Measurements from ENCODE around the gene RAPGEF6.

DNA sequence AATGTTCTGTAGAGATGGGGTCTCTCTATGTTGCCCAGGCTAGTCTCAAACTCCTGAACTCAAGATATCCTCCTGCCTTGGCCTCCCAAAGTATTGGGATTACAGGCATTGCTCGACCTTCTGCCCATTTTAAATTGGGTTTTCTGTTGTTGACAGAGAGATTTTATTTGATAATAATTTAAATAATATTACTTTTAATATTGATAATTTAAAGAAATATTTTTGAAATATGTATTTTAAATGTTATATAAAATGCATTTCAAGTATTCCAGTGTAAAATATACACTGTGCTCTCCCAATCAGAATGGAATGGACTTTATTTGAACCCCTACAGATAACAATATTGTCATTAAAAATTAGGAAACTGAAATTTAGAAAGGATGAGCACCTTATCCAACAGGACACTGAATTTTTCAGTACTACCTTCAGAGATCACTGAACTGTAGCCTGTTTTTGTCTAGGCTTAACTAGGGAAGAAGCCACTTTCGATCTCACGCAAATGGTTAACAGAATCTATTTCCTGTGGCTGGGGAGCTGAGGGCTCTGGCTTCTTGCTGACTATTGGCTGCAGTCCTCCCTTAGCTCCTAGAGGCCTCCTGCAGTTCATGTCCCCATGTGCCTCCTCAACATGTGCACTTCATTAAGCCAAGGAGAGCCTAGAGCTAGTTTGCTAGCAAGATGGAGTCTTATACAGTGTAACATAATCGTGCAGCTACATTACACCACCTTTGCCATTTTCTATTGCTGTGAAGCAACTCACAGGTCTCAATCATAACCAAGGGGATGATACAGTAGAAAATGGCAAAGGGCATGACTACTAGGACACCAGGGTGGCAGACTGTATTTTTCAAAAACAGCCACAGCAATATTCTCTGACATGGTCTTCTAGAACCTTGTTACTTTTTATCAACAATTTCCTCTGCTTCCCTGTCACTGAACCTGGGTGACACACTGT, 221.1 kb downstream of the RAPGEF6 start:
- TF ChIP-seq CTCF (IDR thresholded peaks at IDR 0.05) (no peak), POLR2A (IDR thresholded peaks at IDR 0.05) (no peak)

All from body of pancreas (tissue), 4 donors.